GM23338 (cell line): Measurements from ENCODE around the gene TFAP2E. TPM values are rescaled to one million over a fixed set of nuclear protein-coding genes. Genes with fewer than 3 reads are reported as not detected.

Source experiments
- ATAC-seq: fragments of 200-7000 bp; cut with Tn5 transposase; 3 replicates; pipeline ENCODE4 v1.9.1; 2020
- DNase-seq: peaks from one replicate; pipeline ENCODE4 v3.0.0-alpha.2; 2015; ENCODE audit warnings: low spot score
- H2AFZ ChIP-seq: fragments of 200-600 bp; sonication (generic); 2 replicates; pipeline ENCODE4 v1.8.0; 2016; ENCODE audit warnings: antibody characterized with exemption, mild to moderate bottlenecking, moderate library complexity
- H3F3A ChIP-seq: fragments of 200-600 bp; sonication (generic); replicated peaks from 2 replicates; pipeline ENCODE4 v1.8.0; 2017; ENCODE audit warnings: antibody characterized with exemption, mixed run types, low read depth
- H3K27ac ChIP-seq: fragments of 200-600 bp; sonication (generic); 2 replicates; pipeline ENCODE4 v1.6.1; 2016; ENCODE audit warnings: low read depth
- H3K27me3 ChIP-seq: fragments of 200-600 bp; sonication (generic); 2 replicates; pipeline ENCODE4 v1.8.0; 2016; ENCODE audit warnings: mild to moderate bottlenecking, mixed run types, moderate library complexity; ENCODE audit not compliant: insufficient read depth
- H3K36me3 ChIP-seq: fragments of 200-600 bp; sonication (generic); 2 replicates; pipeline ENCODE4 v1.8.0; 2016; ENCODE audit warnings: mild to moderate bottlenecking; ENCODE audit not compliant: insufficient read depth
- H3K4me1 ChIP-seq: fragments of 200-600 bp; sonication (generic); 2 replicates; pipeline ENCODE4 v1.8.0; 2016; ENCODE audit warnings: mild to moderate bottlenecking, moderate library complexity; ENCODE audit not compliant: insufficient read depth
- H3K4me2 ChIP-seq: fragments of 200-600 bp; sonication (generic); 2 replicates; pipeline ENCODE4 v1.7.1; 2017; ENCODE audit warnings: mixed run types
- H3K4me3 ChIP-seq: fragments of 200-600 bp; sonication (generic); 2 replicates; pipeline ENCODE4 v1.6.1; 2016; ENCODE audit warnings: mixed run types
- H3K79me2 ChIP-seq: fragments of 200-600 bp; sonication (generic); replicated peaks from 2 replicates; pipeline ENCODE4 v1.8.0; 2017; ENCODE audit warnings: mild to moderate bottlenecking; ENCODE audit not compliant: insufficient read depth
- H3K9me2 ChIP-seq: fragments of 200-600 bp; sonication (generic); 2 replicates; pipeline ENCODE4 v1.8.0; 2017; ENCODE audit not compliant: insufficient read depth
- H4K20me1 ChIP-seq: fragments of 200-600 bp; sonication (generic); replicated peaks from 2 replicates; pipeline ENCODE4 v1.8.0; 2017; ENCODE audit warnings: mild to moderate bottlenecking; ENCODE audit not compliant: insufficient read depth
- H3K27ac Mint-ChIP-seq: 2 replicates; pipeline ENCODE4 v1.8.0; 2020; ENCODE audit warnings: inconsistent platforms, mild to moderate bottlenecking, moderate library complexity, mixed read lengths
- H3K27me3 Mint-ChIP-seq: 3 replicates; pipeline ENCODE4 v1.8.0; 2022; ENCODE audit warnings: low read depth, mild to moderate bottlenecking, moderate library complexity, mixed read lengths, inconsistent platforms; ENCODE audit not compliant: insufficient read depth, poor library complexity
- H3K36me3 Mint-ChIP-seq: 3 replicates; pipeline ENCODE4 v1.8.0; 2021; ENCODE audit warnings: low read depth, mild to moderate bottlenecking, inconsistent platforms, moderate library complexity, mixed read lengths
- H3K4me1 Mint-ChIP-seq: 3 replicates; pipeline ENCODE4 v1.8.0; 2020; ENCODE audit warnings: mild to moderate bottlenecking, inconsistent platforms, mixed read lengths
- H3K4me3 Mint-ChIP-seq: 3 replicates; pipeline ENCODE4 v1.8.0; 2021; ENCODE audit warnings: moderate library complexity, mild to moderate bottlenecking, inconsistent platforms, mixed read lengths
- H3K9me3 Mint-ChIP-seq: 3 replicates; pipeline ENCODE4 v1.8.0; 2020; ENCODE audit warnings: moderate library complexity, mild to moderate bottlenecking, inconsistent platforms, mixed read lengths
- CREB1 ChIP-seq: fragments of 250-450 bp; sonication (Bioruptor Pico); IDR thresholded peaks from 2 replicates; pipeline ENCODE4 v1.5.0; 2020; ENCODE audit warnings: low read depth, mild to moderate bottlenecking, moderate library complexity
- CTCF ChIP-seq, 2 experiments: fragments of 200-600 bp in 1 of 2; sonication (generic) in 1 of 2; conservative IDR thresholded peaks; 2 replicates each; pipeline versions ENCODE4 v1.5.1 to v1.6.1; 2016 to 2017; ENCODE audit warnings: antibody characterized with exemption in 2 of 2, low read depth in 2 of 2, mild to moderate bottlenecking in 2 of 2, moderate library complexity in 1 of 2
- ETS1 ChIP-seq: IDR thresholded peaks from 2 replicates; pipeline ENCODE4 v1.6.1; 2016; ENCODE audit warnings: antibody characterized with exemption
- EZH2 ChIP-seq: fragments of 200-600 bp; sonication (generic); IDR thresholded peaks from one replicate; pipeline ENCODE4 v1.8.0; 2017; ENCODE audit warnings: antibody characterized with exemption, mild to moderate bottlenecking, low read depth; ENCODE audit not compliant: unreplicated experiment
- EZH2phosphoT487 ChIP-seq: fragments of 200-600 bp; sonication (generic); IDR thresholded peaks from one replicate; pipeline ENCODE4 v1.8.1; 2018; ENCODE audit warnings: antibody characterized with exemption; ENCODE audit not compliant: unreplicated experiment
- JUNB ChIP-seq: IDR thresholded peaks from one replicate; pipeline ENCODE4 v1.6.1; 2016; ENCODE audit warnings: antibody characterized with exemption; ENCODE audit not compliant: unreplicated experiment
- NANOG ChIP-seq: IDR thresholded peaks from 2 replicates; pipeline ENCODE4 v1.6.1; 2016; ENCODE audit warnings: antibody characterized with exemption, borderline replicate concordance
- POLR2AphosphoS5 ChIP-seq: IDR thresholded peaks from 2 replicates; pipeline ENCODE4 v1.6.1; 2016; ENCODE audit warnings: antibody characterized with exemption, low read depth
- REST ChIP-seq: IDR thresholded peaks from one replicate; pipeline ENCODE4 v1.6.1; 2018; ENCODE audit warnings: antibody characterized with exemption; ENCODE audit not compliant: unreplicated experiment
- STAT1 ChIP-seq: IDR thresholded peaks from one replicate; pipeline ENCODE4 v1.6.1; 2016; ENCODE audit warnings: antibody characterized with exemption; ENCODE audit not compliant: unreplicated experiment
- ZNF114 ChIP-seq: fragments of 250-450 bp; sonication (Bioruptor Pico); IDR thresholded peaks from 2 replicates; pipeline ENCODE4 v1.5.0; 2020; ENCODE audit warnings: mild to moderate bottlenecking, moderate library complexity
- ZNF331 ChIP-seq: fragments of 250-450 bp; sonication (Bioruptor Pico); IDR thresholded peaks from 2 replicates; pipeline ENCODE4 v1.5.0; 2020; ENCODE audit warnings: low read depth, mild to moderate bottlenecking, moderate library complexity
- ZNF462 ChIP-seq: fragments of 250-450 bp; sonication (Bioruptor Pico); IDR thresholded peaks from 2 replicates; pipeline ENCODE4 v1.5.0; 2020; ENCODE audit warnings: mild to moderate bottlenecking, moderate library complexity
- polyA plus RNA-seq: library from polyadenylated mRNA; unstranded; fragments of >200 nt; fragmentation: Nextera tagmentation; extraction: Ambion mirVana; gene quantifications from 2 replicates; pipeline ENCODE4 v1.2.1, GENCODE V29; 2016
- total RNA-seq: library from RNA; depleted of rRNA; stranded (reverse); fragments of >200 nt; shearing (Covaris generic); gene quantifications from 2 replicates; pipeline ENCODE4 v1.2.3, GENCODE V29; 2014

TFAP2E gene
- total and polyA plus RNA-seq, 2 experiments from 2014 or later, result 0.34 to 1.4 TPM

- peaks cover 7% of the 10 kb centered on the region; the same call in 2 of the 3 replicates for H3K4me1 Mint-ChIP-seq
- H3K9me3 Mint-ChIP-seq, result 0 out of 3 replicates have a peak, but pooled peaks cover 2% of the 10 kb centered on the region
- H2AFZ ChIP-seq, result no peak overlapping the region
- H3K36me3 Mint-ChIP-seq, result no peaks in the 10 kb centered on the region
- ATAC-seq, result no peak
- H3K27ac Mint-ChIP-seq, result no peak overlapping the region
- no peaks in the 10 kb centered on the region for H3K79me2 ChIP-seq
- H3K4me2 ChIP-seq, result no peak overlapping the region
- no peaks in the 10 kb centered on the region for H3F3A ChIP-seq
- TF ChIP-seq CREB1 (CRISPR knock-in tag), result no peak
- TF ChIP-seq EZH2, result no peak
- no peak for TF ChIP-seq ETS1
- TF ChIP-seq JUNB, result no peak
- TF ChIP-seq ZNF462 (CRISPR knock-in tag), result no peak
- no peak for TF ChIP-seq ZNF114 (CRISPR knock-in tag)
- no peak for TF ChIP-seq POLR2AphosphoS5
- TF ChIP-seq CTCF (conservative IDR thresholded peaks at IDR 0.05; ENCODE audit: low read depth in 2 of 2), result no peak
- TF ChIP-seq NANOG, result no peak
- no peak for TF ChIP-seq EZH2phosphoT487
- TF ChIP-seq REST, result no peak
- TF ChIP-seq STAT1, result no peak
- TF ChIP-seq ZNF331, result no peak
- no peak overlapping the region; the same call in 2 of the 3 replicates for H3K4me3 Mint-ChIP-seq
- H3K36me3 ChIP-seq, result no peaks in the 10 kb centered on the region
- H3K4me1 ChIP-seq, result no peaks in the 10 kb centered on the region
- H3K27ac ChIP-seq, result no peak overlapping the region
- H3K27me3 Mint-ChIP-seq, result peaks cover 8% of the 10 kb centered on the region
- H3K27me3 ChIP-seq, result no peaks in the 10 kb centered on the region
- no peak for DNase-seq
- H3K9me2 ChIP-seq, result no peaks in the 10 kb centered on the region
- no peak overlapping the region for H3K4me3 ChIP-seq
- no peaks in the 10 kb centered on the region; the same call in 1 of the 2 replicates for H4K20me1 ChIP-seq
These were observed 16.7 kb downstream of the TFAP2E start for GRCh38 chr1:35589516-35590427.
